Endothelial cell of umbilical vein (primary cell): ENCODE results near the gene MAPK11. TPM values are rescaled to one million over a fixed set of nuclear protein-coding genes. Genes with fewer than 3 reads are reported as not detected.

Source experiments
- BruUV-seq: library from RNA; stranded (reverse); fragments of 400-500 nt; replicated peaks from 2 replicates; lab custom pipeline; 2021; lab: Mats Ljungman, UMichigan
- CTCF ChIA-PET: fragments of 300-600, 350-600 bp; sonication (Branson Sonifier 250); formaldehyde crosslinking; loops from one replicate; lab custom pipeline; 2021; ENCODE audit warnings: antibody characterized with exemption, inconsistent platforms; lab: Charles Lee
- POLR2A ChIA-PET: fragments of 300-600, 350-600 bp; sonication (Branson Sonifier 250); formaldehyde crosslinking; loops from one replicate; lab custom pipeline; 2021; ENCODE audit warnings: antibody characterized with exemption, inconsistent platforms; lab: Charles Lee
- DNase-seq: peaks from one replicate; pipeline ENCODE4 v3.0.0-alpha.2; 2011; ENCODE audit warnings: low read depth, low spot score
- FAIRE-seq: peaks from 2 replicates; lab custom pipeline; 2011; peaks lifted over from hg19 to GRCh38; lab: Jason Lieb, UNC
- H2AFZ ChIP-seq: 2 replicates; pipeline ENCODE4 v1.6.0; 2012; ENCODE audit warnings: low read depth, low read length, control low read depth, inconsistent platforms
- H3K27ac ChIP-seq: 2 replicates; pipeline ENCODE4 v1.5.1; 2011; ENCODE audit warnings: low read depth, mild to moderate bottlenecking, control low read depth, low read length, moderate library complexity; ENCODE audit not compliant: insufficient read depth
- H3K27me3 ChIP-seq, 2 experiments: 2 replicates each; pipeline versions ENCODE4 v1.6.0 to v1.6.1; 2011; ENCODE audit warnings: low read length in 2 of 2, mixed read lengths in 1 of 2; ENCODE audit not compliant: control insufficient read depth in 2 of 2, insufficient read depth in 2 of 2
- H3K36me3 ChIP-seq, 2 experiments: 2 replicates in 1 of 2; 3 replicates in 1 of 2; pipeline ENCODE4 v1.5.1; 2011; ENCODE audit warnings: low read length in 2 of 2, mild to moderate bottlenecking in 1 of 2, moderate library complexity in 1 of 2; ENCODE audit not compliant: control insufficient read depth in 2 of 2, insufficient read depth in 2 of 2; ENCODE audit errors: extremely low read depth in 1 of 2
- H3K4me1 ChIP-seq: 3 replicates; pipeline ENCODE4 v1.5.1; 2011; ENCODE audit warnings: mild to moderate bottlenecking, low read length; ENCODE audit not compliant: control insufficient read depth, insufficient read depth; ENCODE audit errors: extremely low read depth
- H3K4me2 ChIP-seq: 2 replicates; pipeline ENCODE4 v1.6.1; 2011; ENCODE audit warnings: low read length, control low read depth, mixed read lengths; ENCODE audit not compliant: insufficient read depth
- H3K4me3 ChIP-seq, 3 experiments: fragments of 200-600 bp in 1 of 3; sonication (generic), shearing (Covaris generic) in 1 of 3; replicated peaks in 1 of 3; 2 replicates each; pipeline ENCODE4 v1.5.1; 2011 to 2016; ENCODE audit warnings: control low read depth in 3 of 3, low read length in 3 of 3, mild to moderate bottlenecking in 2 of 3, inconsistent platforms in 1 of 3, low read depth in 1 of 3, moderate library complexity in 1 of 3; ENCODE audit not compliant: insufficient read depth in 1 of 3
- H3K79me2 ChIP-seq: 2 replicates; pipeline ENCODE4 v1.6.0; 2012; ENCODE audit warnings: low read length, inconsistent platforms; ENCODE audit not compliant: control insufficient read depth, insufficient read depth
- H3K9ac ChIP-seq: replicated peaks from 2 replicates; pipeline ENCODE3; 2011; ENCODE audit warnings: low read length, control low read depth; ENCODE audit not compliant: insufficient read depth; ENCODE audit errors: extremely low read depth
- H3K9me1 ChIP-seq: replicated peaks from 3 replicates; pipeline ENCODE4 v1.6.0; 2011; ENCODE audit warnings: mild to moderate bottlenecking, low read length; ENCODE audit not compliant: control insufficient read depth, insufficient read depth; ENCODE audit errors: extremely low read depth
- H3K9me3 ChIP-seq: replicated peaks from 2 replicates; pipeline ENCODE4 v1.5.1; 2012; ENCODE audit warnings: low read length, inconsistent platforms; ENCODE audit not compliant: control insufficient read depth, insufficient read depth
- H4K20me1 ChIP-seq: replicated peaks from 2 replicates; pipeline ENCODE3; 2011; ENCODE audit warnings: mild to moderate bottlenecking, low read length; ENCODE audit not compliant: control insufficient read depth, insufficient read depth; ENCODE audit errors: extremely low read depth
- FOS ChIP-seq: IDR thresholded peaks from 2 replicates; pipeline ENCODE4 v1.6.1; 2011; ENCODE audit warnings: mild to moderate bottlenecking, low read length, moderate library complexity, borderline replicate concordance; ENCODE audit not compliant: insufficient read depth
- JUN ChIP-seq: IDR thresholded peaks from 2 replicates; pipeline ENCODE4 v1.6.1; 2011; ENCODE audit warnings: borderline replicate concordance, low read depth; ENCODE audit not compliant: insufficient read length, insufficient read depth
- MAX ChIP-seq: IDR thresholded peaks from 2 replicates; pipeline ENCODE4 v1.6.1; 2011; ENCODE audit not compliant: insufficient read depth, insufficient read length
- MYC ChIP-seq: IDR thresholded peaks from one replicate; pipeline ENCODE4 v1.6.1; 2011; ENCODE audit warnings: mild to moderate bottlenecking, low read depth, low read length
- dilution Hi-C: fragments of 300-500 bp; cut with MboI; formaldehyde crosslinking; loops from one replicate; pipeline ENCODE4 v1.15.0; 2019; ENCODE audit warnings: low sequenced_read_pairs; ENCODE audit not compliant: extremely low pct_ligation_motif_present
- intact Hi-C: fragments of 100-400 bp; cut with micrococcal nuclease; formaldehyde crosslinking; loops from one replicate; pipeline ENCODE4 v1.10.0; 2022
- polyA plus RNA-seq, 4 experiments: library from polyadenylated mRNA; depleted of rRNA in 3 of 4; stranded (reverse) in 3 of 4; unstranded in 1 of 4; fragments of >200 nt; gene quantifications; 2 replicates each; pipeline versions ENCODE4 v1.2.1 to v1.2.3, GENCODE V29; 2011 to 2012; ENCODE audit warnings: missing spikeins in 1 of 4
- total RNA-seq: library from RNA; stranded (reverse); gene quantifications from 2 replicates; pipeline ENCODE4 v1.2.3, GENCODE V29; 2021
- TF ChIP-seq, protein P1 (sequence below), 2 donors: IDR thresholded peaks; 1 replicate in 1 of 2; 2 replicates in 1 of 2; pipeline ENCODE4 v1.5.1; 2011; ENCODE audit warnings: low read length in 2 of 2, mild to moderate bottlenecking in 2 of 2, moderate library complexity in 2 of 2, control low read depth in 1 of 2, inconsistent platforms in 1 of 2, low read depth in 1 of 2; ENCODE audit not compliant: insufficient read depth in 1 of 2; ENCODE audit errors: extremely low read depth in 1 of 2

Gene MAPK11
- total and polyA plus RNA-seq, 2 donors (not counting 3 experiments of a cell fraction or from before 2014, with no cell fraction given): 22.8 to 26.3 TPM

DNA sequence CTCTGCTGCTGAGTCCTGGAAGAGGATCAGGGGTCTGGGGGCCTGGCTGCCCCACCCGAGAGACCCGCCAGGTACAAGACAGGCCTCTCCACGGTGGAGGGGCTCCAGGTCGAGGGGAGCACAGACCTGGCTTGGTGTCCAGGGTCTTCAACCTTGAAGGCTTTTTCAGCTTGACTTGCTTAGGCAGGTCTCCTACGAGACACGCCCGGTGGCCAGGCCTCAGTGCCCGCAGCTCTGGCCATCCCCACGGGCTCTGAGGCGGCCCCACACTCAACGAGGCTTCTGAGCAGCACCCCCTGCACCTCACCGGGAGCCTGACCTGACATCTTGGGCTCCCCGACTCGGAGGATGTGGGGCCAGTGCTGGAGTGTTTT is 43.9 kb upstream of the MAPK11 start:
- Histone ChIP-seq H2AFZ (no peak overlapping the region), H3K4me1 (peaks cover 9% of the 10 kb centered on the region), H4K20me1 (no peaks in the 10 kb centered on the region), H3K36me3 (no peaks in the 10 kb centered on the region), H3K79me2 (no peaks in the 10 kb centered on the region), H3K4me3 (no peak overlapping the region), H3K9me3 (no peaks in the 10 kb centered on the region), H3K9me1 (no peaks in the 10 kb centered on the region), H3K27me3 (no peaks in the 10 kb centered on the region), H3K27ac (no peak overlapping the region), H3K9ac (no peak overlapping the region), H3K4me2 (no peak overlapping the region)
- dilution Hi-C loops: no loop called here
- intact Hi-C loops: no loop called here
- POLR2A ChIA-PET: no interaction called here
- FAIRE-seq (no peak), DNase-seq (no peak)
- no peak for TF ChIP-seq MYC
- TF ChIP-seq, protein P1, sequence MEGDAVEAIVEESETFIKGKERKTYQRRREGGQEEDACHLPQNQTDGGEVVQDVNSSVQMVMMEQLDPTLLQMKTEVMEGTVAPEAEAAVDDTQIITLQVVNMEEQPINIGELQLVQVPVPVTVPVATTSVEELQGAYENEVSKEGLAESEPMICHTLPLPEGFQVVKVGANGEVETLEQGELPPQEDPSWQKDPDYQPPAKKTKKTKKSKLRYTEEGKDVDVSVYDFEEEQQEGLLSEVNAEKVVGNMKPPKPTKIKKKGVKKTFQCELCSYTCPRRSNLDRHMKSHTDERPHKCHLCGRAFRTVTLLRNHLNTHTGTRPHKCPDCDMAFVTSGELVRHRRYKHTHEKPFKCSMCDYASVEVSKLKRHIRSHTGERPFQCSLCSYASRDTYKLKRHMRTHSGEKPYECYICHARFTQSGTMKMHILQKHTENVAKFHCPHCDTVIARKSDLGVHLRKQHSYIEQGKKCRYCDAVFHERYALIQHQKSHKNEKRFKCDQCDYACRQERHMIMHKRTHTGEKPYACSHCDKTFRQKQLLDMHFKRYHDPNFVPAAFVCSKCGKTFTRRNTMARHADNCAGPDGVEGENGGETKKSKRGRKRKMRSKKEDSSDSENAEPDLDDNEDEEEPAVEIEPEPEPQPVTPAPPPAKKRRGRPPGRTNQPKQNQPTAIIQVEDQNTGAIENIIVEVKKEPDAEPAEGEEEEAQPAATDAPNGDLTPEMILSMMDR (IDR thresholded peaks at IDR 0.05; ENCODE audit: extremely low read depth in 1 of 2, insufficient read depth in 1 of 2, low read depth in 1 of 2, low read length in 2 of 2): no peak
- no peak for TF ChIP-seq JUN
- TF ChIP-seq FOS: no peak
- no TSS peak for BruUV-seq
- CTCF ChIA-PET: no interaction called here

GRCh38 chr22:50313600-50313999 is 43.4 kb upstream of the MAPK11 start:
- H3K4me1 ChIP-seq: peaks cover 13% of the 10 kb centered on the region
- no peaks in the 10 kb centered on the region for H4K20me1 ChIP-seq
- H3K9me3 ChIP-seq: no peaks in the 10 kb centered on the region
- no peak for TF ChIP-seq MAX
- no peak overlapping the region for H3K27ac ChIP-seq
- DNase-seq: no peak
- no peaks in the 10 kb centered on the region for H3K27me3 ChIP-seq
- H2AFZ ChIP-seq: no peak overlapping the region
- FAIRE-seq: no peak
- no peaks in the 10 kb centered on the region for H3K9me1 ChIP-seq
- H3K9ac ChIP-seq: no peak overlapping the region
- H3K4me3 ChIP-seq: no peak overlapping the region
- ChIA-PET POLR2A (no interaction called here), CTCF (no interaction called here)
- dilution Hi-C loops (no loop called here), intact Hi-C loops (no loop called here)
- no peaks in the 10 kb centered on the region for H3K79me2 ChIP-seq
- no TSS peak for BruUV-seq
- no peak overlapping the region for H3K4me2 ChIP-seq
- H3K36me3 ChIP-seq: no peaks in the 10 kb centered on the region
